Glutamatergic neuron (in vitro differentiated cells): ENCODE measurements around the gene PLXDC2. TPM values are rescaled to one million over a fixed set of nuclear protein-coding genes. Genes with fewer than 3 reads are reported as not detected.

Source experiments
- DNase-seq: peaks from one replicate; pipeline ENCODE4 v3.0.0; 2022
- H3K27ac Mint-ChIP-seq: one replicate; pipeline ENCODE4 v1.8.0; 2020; ENCODE audit warnings: mild to moderate bottlenecking, mixed read lengths, inconsistent platforms; ENCODE audit not compliant: unreplicated experiment
- H3K27me3 Mint-ChIP-seq: one replicate; pipeline ENCODE4 v1.8.0; 2020; ENCODE audit warnings: mild to moderate bottlenecking, moderate library complexity, mixed read lengths, inconsistent platforms; ENCODE audit not compliant: unreplicated experiment
- H3K36me3 Mint-ChIP-seq: one replicate; pipeline ENCODE4 v1.8.0; 2020; ENCODE audit warnings: mild to moderate bottlenecking, mixed read lengths, inconsistent platforms; ENCODE audit not compliant: unreplicated experiment
- H3K4me1 Mint-ChIP-seq: one replicate; pipeline ENCODE4 v1.8.0; 2020; ENCODE audit warnings: mild to moderate bottlenecking, low read depth, mixed read lengths, inconsistent platforms; ENCODE audit not compliant: unreplicated experiment
- H3K4me3 Mint-ChIP-seq: one replicate; pipeline ENCODE4 v1.8.0; 2020; ENCODE audit warnings: mild to moderate bottlenecking, mixed read lengths, inconsistent platforms; ENCODE audit not compliant: unreplicated experiment
- H3K9me3 Mint-ChIP-seq: one replicate; pipeline ENCODE4 v1.8.0; 2020; ENCODE audit warnings: mild to moderate bottlenecking, moderate library complexity, mixed read lengths, inconsistent platforms; ENCODE audit not compliant: unreplicated experiment
- CTCF ChIP-seq: fragments of 200-600 bp; sonication (generic); IDR thresholded peaks from one replicate; pipeline ENCODE4 v1.5.0; 2021; ENCODE audit not compliant: partially characterized antibody, unreplicated experiment
- total RNA-seq: library from RNA; stranded (reverse); fragmentation: NEBNext Ultra II Directional; extraction: Animal tissue kit (Norgen Biotek cat#: 25700); gene quantifications from one replicate; pipeline ENCODE4 v1.2.1, GENCODE V29; 2021; ENCODE audit not compliant: unreplicated experiment

The PLXDC2 gene
- total RNA-seq, 1 donor from 2014 or later: 3.9 TPM

GRCh38 chr10:19961076-19962053 lies 145.1 kb downstream of the PLXDC2 start:
- no peaks in the 10 kb centered on the region for H3K36me3 Mint-ChIP-seq
- no peak for DNase-seq
- H3K9me3 Mint-ChIP-seq: no peaks in the 10 kb centered on the region
- H3K4me1 Mint-ChIP-seq: peaks cover 34% of the 10 kb centered on the region
- H3K27ac Mint-ChIP-seq: no peak overlapping the region
- H3K4me3 Mint-ChIP-seq: no peak overlapping the region
- no peak for TF ChIP-seq CTCF
- no peaks in the 10 kb centered on the region for H3K27me3 Mint-ChIP-seq

GRCh38 chr10:19964625-19965024 lies 148.4 kb downstream of the PLXDC2 start:
- Mint-ChIP-seq H3K4me1 (peaks cover 49% of the 10 kb centered on the region), H3K27ac (peak overlapping the region; percentile 26), H3K9me3 (peaks cover 1% of the 10 kb centered on the region), H3K27me3 (peaks cover 1% of the 10 kb centered on the region), H3K4me3 (peak overlapping the region; percentile 27), H3K36me3 (no peaks in the 10 kb centered on the region)
- no peak for DNase-seq
- no peak for TF ChIP-seq CTCF

- H3K4me3 Mint-ChIP-seq: peak overlapping the region; percentile 58
- peak overlapping the region; percentile 7 for H3K27ac Mint-ChIP-seq
- H3K4me1 Mint-ChIP-seq: peaks cover 49% of the 10 kb centered on the region
- peaks cover 1% of the 10 kb centered on the region for H3K9me3 Mint-ChIP-seq
- no peaks in the 10 kb centered on the region for H3K36me3 Mint-ChIP-seq
- peaks cover 1% of the 10 kb centered on the region for H3K27me3 Mint-ChIP-seq
- DNase-seq: peak; percentile 42
- no peak for TF ChIP-seq CTCF
These were observed 150.5 kb downstream of the PLXDC2 start for GRCh38 chr10:19966751-19967150.

GRCh38 chr10:19967981-19968380 lies 151.7 kb downstream of the PLXDC2 start:
- Mint-ChIP-seq H3K27me3 (peaks cover 1% of the 10 kb centered on the region), H3K27ac (no peak overlapping the region), H3K36me3 (no peaks in the 10 kb centered on the region), H3K4me1 (peaks cover 53% of the 10 kb centered on the region), H3K9me3 (peaks cover 1% of the 10 kb centered on the region), H3K4me3 (no peak overlapping the region)
- no peak for TF ChIP-seq CTCF
- DNase-seq: no peak

- no peak for TF ChIP-seq CTCF
- Mint-ChIP-seq H3K4me3 (no peak overlapping the region), H3K27me3 (peaks cover 1% of the 10 kb centered on the region), H3K4me1 (peaks cover 53% of the 10 kb centered on the region), H3K9me3 (peaks cover 1% of the 10 kb centered on the region), H3K27ac (no peak overlapping the region), H3K36me3 (no peaks in the 10 kb centered on the region)
- no peak for DNase-seq
These were observed 152.5 kb downstream of the PLXDC2 start for GRCh38 chr10:19968745-19969144.
